NCI-H748 treated with DMSO at 0.1 percent for 48 hours (cell line): ENCODE results near the gene PARL.
A peak's percentile ranks its signal among the peaks of the same experiment; 100 is the strongest.

Experiments
- DNase-seq: peaks from one replicate; lab custom pipeline; 2025; lab: John Stamatoyannopoulos, UW

The PARL gene, protein sequence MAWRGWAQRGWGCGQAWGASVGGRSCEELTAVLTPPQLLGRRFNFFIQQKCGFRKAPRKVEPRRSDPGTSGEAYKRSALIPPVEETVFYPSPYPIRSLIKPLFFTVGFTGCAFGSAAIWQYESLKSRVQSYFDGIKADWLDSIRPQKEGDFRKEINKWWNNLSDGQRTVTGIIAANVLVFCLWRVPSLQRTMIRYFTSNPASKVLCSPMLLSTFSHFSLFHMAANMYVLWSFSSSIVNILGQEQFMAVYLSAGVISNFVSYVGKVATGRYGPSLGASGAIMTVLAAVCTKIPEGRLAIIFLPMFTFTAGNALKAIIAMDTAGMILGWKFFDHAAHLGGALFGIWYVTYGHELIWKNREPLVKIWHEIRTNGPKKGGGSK

DNA sequence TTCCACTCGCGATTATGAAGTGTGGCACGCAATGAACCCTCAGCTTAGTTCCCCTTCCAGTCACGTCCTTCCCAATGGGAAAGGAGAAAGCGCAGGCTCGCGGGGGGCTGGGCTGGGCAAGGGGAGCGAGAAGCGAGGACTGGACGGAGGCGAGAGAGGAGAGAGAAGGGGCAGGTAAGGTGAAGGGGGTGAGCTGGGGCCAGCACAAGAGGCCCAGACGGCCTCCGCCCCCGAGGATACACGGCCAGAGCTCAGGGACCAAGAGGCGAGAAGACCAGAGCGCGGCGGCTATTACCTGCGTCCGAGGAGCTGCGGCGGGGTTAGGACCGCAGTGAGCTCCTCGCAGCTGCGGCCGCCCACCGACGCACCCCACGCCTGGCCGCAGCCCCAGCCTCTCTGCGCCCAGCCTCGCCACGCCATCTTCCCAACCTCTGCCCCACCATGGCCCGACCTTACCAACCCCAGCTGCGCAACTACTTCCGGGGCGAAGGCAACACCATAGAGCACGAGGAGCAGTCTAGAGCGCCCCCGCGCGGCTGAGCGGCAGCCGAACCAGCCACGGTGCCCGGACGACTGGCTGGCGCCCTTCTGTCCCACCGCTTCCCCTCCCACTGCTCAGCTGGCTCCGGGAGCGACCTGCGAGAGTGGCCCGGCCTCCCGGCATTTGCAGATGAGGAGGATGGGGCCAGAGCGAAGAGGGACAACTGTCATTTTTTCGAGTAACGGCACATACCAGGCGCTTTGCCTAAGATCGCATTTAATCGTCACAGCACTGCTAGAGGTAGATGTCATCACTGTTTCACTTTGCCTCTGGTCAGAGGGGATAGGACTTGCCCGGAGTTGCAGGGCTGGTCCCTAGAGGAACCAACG is at the start of gene PARL:
Gene PARL (minus strand): TSS at position 454 of the 870 bp plus-strand sequence. CDS start 34 bp downstream, at position 420.
- DNase-seq, result peak; percentile 73

DNA sequence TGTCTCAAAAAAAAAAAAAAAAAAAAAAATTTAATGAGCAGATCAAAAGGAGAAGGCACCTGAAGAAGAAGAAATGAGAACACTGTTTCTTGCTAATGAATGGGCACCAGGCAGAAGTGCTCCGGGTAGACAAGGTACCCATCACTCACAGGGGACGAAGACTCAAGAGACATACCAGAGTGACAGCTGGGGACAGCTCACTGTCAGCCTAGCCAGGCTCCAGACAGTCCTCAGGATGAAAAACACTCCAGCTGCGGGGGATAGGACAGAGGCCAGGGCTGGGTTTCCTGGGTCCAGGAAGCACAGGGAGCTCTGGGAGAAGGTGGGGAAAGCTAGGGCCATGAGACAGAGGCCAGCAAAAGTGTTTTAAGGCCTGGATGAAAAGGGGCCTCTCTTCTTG is 48.5 kb upstream of the PARL start:
- no peak for DNase-seq

DNA sequence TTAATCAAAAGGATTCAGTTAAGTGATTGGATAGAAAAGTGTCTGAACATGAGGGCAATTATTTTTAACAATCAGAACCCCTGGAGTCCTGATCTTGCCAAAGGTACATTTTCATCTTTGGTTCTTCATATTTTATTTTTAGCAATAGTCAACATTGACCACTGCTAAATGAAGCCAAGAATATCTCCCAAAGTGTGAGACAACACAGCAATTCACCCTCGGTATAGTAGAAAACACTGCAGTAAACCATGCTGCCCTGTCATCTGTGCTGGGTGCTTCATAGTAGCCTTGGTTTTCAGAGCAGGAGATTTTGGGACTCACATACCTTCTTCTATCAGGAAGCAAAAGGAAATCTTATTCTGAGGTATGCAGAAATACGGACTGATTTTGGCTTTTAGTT is 47.2 kb upstream of the PARL start:
- DNase-seq, result no peak

DNA sequence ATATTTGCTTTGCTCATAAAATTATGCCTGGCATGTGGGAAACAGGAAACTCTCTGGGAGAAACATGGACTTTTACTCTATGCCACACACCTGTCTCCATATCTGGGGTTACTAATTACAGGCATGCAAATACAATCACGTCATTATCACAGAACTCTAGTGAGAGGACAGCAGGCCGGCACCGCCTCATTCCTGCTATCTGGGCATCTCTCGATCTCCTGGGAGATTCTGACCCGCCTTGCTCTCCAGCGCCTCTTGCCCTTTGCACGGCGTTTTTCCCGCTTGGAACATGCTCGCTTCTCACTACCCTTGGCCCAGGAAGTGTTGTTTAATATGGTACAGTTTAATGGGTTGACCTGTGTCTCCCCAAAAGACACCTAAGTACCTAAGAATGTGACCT is 45.4 kb upstream of the PARL start:
- DNase-seq, result no peak

DNA sequence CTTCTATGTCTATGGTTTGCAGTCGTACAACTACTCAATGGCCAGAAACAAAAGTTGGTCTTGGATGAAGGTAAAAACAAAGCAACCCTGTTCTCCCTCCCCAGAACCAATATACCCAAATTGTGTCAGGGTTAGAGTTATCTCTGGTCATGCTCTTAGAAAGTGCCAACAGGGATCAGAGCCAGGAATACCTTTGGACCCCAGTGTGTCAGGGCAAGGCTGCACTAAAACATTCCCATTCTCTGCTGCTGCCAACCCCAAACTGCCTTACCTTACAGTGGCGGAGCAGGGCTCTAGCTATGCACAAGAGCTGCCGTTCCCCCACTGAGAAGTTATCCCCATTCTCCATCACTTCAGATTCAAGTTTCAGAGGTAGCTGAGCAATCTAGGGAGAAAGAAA is 42.4 kb upstream of the PARL start:
- no peak for DNase-seq

DNA sequence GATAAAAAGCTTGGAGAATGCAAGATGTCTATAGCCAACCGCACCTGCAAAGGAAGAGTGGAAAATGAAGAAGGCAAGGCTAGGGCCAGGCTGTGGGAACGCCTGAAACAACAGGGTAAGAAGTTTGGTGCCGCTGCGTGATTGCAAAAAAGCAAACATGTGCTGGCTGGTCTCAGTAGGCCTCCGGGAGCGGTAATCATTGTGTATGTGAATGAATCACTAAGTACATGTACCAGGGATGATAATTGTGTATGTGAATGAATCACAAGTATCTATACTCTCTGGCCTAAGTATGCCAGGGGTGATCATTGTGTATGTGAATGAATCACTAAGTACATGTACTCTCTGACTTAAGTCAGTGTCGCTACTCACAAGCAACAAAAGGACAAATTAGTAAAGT is 40.3 kb upstream of the PARL start:
- no peak for DNase-seq

DNA sequence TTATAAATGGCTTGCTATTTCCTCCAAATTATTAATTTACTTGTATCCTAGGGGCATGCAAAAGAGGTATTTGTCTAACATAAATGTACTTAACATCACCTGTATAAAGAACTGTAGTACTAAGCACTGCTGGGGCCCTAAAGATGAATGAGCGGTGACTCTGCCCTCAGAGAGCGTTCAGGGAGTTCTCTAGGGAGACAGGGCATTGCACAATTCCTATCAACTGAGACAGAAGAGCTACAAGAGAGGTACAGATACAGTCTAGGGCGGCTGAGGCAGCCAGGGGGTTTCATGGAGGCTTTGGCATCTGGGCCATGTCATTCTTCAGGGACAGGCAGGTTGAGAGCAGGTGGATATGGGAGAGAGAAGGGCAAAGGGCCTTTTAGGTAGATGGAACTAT is 39.9 kb upstream of the PARL start:
- no peak for DNase-seq

DNA sequence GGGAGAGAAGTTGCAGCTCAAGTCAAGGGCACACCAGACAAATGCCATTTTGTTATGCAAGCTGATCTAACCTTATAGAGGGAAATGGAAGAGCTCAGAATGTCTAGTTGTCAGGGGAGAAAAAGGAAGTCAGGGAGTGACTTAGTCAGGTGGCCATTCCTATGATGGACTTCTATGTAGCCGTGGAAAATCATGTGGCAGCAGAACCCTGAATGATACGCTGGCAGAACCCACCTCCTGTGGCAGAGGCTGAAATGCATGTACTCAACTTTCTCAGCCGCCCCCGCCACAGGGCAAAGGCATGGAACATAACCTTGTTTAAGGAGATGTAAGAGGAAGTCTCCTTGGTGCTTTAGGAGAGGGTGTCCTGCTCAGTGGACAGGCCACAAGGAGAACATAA is 37.7 kb upstream of the PARL start:
- no peak for DNase-seq

DNA sequence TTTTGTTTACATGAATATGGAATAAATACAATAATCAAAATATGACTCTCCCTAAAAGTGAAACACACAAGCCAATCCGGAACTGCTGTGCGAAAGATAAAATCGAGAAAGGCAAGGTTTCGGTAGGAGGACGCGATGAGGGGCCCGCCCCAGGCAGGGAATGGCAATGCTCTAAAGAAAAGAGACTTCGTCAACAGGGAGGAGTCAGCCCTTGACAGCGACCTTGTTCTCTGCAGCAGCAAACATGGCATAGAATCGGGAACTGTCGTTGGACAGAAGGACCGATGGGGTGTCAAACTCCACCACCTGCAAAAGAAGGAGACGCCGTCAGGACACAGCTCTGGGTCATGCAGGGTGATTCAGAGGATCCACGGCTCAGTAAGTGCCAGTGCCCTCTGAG is 36.4 kb upstream of the PARL start:
- no peak for DNase-seq

DNA sequence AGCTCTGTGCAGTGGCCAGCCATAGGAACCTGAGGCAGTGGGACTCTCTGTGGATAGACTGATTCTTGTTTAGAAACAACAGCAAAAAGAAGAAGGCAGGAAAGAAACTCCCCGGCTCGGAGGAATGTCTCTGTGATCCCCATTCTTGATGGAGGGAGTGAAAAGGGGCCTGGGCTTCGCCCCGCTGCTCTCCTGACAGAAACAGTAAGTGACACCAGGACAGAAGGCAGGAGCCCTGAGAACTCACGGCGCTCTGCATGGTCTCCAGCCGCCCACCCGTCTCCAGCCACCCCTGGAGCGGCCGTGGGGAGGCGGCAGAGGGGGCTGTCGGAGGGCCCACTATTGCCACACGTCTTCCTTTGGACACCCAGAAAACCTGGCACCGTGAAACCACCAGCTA is 35.7 kb upstream of the PARL start:
- no peak for DNase-seq

DNA sequence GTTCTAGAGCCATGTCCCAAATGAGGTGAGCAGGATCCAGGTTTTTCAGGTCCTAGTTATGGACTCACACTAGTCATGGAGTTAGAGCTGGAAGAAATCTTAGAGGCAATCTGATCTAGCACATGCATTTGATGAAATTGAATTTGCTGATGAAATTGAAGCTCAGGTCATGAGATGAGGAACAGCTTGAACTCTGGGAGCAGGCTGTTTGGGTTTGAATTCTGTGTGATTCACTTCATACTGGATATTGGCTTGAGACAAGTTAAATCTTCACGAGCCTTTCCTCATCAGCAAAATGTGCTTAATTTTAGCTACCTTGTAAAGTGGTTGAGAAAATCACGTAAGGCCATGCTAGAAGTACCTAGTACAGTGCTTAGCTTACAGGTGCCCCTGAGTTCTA is 33.5 kb upstream of the PARL start:
- DNase-seq, result no peak

DNA sequence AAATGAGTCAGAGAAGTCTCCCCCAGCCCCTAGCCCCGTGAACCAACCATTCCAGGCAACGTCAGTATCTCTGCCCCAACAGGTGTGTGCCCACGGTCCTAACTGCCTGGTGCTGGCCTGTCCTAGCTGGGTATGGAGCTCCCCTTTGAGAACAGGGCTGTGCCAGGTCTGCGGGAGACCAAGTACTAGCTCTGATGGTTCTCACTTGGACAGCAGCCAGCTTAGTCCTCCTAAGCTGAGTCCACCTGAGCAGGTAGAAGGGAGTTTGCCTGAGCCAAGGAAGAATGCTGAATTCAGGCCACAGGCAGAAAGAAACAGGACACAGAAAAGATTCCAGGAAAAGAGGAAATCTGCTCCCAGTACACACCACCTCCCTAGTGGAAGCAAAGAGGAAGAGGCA is 33.1 kb upstream of the PARL start:
- no peak for DNase-seq

DNA sequence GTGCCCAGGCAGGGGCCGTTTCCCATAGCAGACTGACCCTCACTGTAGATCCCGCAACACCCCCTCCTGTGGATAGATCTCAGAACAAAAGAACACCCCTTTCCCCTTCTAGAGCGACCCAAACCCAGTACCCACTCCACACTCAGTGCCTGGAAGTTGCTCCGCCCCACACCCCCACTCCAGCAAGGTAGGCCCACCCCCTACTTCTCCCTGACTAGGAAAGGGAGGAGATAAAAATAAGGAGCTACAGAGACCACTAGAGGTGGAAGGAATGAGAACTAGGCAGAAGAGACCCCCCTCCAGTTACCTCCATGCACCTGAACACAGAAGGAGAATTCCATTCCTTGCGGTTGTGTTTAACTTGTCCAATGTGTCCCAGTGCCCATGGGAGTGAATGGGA is 30.2 kb upstream of the PARL start:
- no peak for DNase-seq

DNA sequence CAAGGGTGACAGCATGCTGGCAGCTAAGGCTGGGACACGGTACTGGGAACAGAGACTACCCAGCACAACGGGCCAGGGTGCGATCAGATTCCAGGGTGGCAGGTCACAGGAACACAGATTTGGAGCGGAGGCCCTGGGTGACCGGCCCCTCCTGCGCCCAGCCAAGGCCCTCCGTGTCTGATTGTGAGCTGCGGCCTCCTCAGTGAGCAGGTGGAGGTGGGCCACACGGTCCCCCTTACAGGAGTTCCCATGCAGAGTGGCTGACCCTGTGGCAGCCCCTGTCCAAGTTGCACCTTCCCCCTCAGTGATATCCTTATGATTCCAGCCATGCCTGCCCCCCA is 28.9 kb upstream of the PARL start:
- DNase-seq, result no peak

DNA sequence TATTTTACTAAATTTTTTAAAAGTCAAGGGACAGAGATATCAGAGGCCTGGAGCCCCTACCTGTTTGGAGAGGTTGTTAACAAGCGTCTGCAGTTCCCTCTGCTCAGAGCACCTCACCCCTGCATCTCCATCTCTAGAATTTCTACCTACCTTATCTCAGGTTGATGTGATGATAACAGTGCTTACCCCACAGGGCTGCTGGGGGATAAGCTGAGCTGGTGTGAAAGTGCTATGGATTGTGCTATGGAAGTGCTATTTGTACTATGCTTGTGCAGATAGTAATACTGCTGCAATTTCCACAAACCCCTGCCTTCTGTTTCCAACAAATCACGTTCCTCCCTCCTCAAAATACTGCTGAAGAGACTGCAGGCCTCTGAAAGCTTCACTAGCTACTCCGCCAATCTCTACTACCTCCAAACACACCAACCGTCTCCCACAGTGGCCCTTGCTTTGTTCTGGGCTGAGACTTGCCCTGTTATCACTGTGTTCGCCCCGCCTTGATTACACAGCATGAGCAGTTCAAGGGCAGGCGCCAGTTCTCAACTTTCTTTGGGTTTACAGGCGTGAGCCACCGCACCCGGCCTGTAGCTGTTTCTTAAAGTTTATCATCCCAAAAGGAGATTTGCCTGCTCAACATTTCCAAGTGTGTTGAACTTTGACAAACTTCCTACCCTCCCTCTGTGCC is 28.4 kb upstream of the PARL start:
- no peak for DNase-seq

DNA sequence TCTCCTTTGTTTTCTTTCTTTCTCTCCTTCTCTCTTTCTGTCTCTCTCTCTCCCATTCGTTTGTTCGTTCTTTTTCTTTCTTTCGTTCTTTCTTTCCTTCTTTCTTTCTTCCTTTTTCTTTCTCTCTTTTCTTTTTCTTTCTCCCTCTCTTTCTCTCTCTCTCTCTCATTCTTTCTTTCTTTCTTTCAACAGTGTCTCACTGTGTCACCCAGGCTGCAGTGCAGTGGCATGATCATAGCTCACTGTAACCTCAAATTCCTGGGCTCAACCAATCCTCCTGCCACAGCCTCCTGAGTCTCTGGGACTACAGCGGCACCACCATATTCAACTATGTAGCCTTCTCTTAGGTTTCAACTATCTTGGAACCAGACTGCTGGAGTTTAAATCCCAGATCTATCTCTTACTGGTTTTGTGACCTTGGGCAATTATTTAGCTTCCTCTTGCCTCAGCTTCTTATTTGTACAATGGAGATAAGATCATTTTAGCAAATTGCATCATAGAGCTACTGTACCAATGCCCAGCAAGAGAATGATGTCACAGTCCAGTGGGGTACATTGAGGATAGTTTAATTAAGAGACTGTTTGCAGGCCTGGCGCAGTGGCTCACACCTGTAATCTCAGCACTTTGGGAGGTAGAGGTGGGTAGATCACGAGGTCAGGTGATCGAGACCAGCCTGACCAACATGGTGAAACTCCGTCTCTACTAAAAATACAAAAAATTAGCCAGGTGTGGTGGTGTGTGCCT is 27.3 kb upstream of the PARL start:
- DNase-seq, result no peak

DNA sequence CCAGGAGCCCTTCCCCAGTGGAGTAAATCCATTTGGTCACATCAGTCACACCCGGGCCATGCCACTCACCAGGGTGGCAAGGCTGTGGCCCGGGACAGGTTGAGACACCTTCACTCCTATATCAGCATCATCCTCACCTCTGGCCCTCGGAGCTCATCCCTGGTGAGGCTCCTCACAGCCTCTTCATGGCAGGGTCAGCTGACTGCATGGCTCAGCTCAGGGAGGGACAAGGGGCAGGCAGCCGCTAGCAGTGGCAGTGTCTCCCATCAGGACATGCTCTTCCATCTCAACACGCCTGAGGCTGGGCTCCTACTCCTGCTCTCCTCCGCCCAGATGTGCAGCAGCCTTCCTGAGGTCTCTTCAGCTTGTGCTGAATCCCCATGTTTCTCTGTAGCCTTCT is 26.4 kb upstream of the PARL start:
- DNase-seq, result no peak

DNA sequence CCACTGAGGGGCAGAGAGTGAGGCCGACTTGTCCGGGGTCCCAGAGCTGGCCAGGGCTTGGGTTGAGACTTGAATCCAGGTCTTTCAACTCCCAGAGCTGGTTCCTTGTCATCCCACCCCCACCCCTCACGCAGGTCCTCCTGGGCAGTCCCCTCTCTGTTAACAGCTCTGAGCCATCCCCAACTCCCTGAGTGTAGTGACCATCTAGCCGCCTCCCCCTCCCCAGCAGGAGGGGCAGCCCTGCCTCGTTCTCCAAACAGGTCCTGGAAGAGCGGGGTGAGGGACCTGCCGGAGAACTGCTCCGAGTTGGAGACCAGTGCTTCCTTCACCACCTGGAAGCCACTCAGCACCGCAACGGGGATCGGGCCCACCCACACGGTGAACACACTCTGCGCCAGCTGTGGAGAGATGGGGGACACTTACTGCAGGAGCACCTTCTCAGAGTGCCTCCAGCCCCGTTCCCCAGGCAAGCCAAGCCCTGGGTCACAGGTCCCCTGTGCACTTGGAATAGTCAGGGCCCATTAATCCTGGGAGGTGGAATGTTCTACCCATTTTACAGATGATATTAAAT is 24.4 kb upstream of the PARL start:
- DNase-seq, result no peak

DNA sequence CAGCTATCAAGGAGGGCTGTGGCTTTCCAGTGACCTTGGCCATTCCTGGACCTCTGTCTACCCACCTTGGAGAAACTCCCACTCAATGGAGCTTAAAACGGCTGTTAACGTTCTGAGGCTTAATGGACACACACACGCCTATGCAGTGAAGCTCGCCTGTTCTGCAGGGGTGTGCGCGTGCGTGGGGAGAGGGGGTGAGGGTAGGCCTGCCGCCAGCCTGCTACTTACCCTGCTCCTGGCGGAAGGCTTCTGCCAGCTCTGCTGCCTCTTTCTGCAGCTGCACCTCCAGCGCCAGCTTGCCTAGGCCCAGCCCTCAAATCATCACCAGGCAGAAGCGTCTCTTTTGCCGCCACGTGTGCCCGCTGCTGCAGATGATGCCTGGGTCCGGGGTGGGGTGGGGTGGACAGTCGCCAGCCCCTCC is 23.2 kb upstream of the PARL start:
- no peak for DNase-seq

DNA sequence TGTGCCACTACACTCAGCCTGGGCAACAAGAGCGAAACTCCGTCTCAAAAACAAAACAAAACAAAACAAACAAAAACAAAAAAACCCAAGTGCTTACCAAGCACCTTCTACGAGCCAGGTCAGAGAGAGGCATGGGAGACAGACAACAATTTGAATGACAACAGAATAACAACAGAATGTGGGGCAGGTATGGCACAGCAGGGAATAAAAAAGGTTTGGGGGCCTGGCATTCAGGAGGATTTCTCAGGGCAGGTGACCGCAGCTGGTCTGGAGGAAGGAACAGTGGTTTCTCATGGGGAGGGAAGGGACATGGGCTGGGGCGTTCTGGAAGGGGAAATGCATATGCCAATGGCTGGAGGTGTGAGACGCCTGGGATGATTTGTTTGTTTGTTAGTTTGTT is 22.5 kb upstream of the PARL start:
- no peak for DNase-seq

DNA sequence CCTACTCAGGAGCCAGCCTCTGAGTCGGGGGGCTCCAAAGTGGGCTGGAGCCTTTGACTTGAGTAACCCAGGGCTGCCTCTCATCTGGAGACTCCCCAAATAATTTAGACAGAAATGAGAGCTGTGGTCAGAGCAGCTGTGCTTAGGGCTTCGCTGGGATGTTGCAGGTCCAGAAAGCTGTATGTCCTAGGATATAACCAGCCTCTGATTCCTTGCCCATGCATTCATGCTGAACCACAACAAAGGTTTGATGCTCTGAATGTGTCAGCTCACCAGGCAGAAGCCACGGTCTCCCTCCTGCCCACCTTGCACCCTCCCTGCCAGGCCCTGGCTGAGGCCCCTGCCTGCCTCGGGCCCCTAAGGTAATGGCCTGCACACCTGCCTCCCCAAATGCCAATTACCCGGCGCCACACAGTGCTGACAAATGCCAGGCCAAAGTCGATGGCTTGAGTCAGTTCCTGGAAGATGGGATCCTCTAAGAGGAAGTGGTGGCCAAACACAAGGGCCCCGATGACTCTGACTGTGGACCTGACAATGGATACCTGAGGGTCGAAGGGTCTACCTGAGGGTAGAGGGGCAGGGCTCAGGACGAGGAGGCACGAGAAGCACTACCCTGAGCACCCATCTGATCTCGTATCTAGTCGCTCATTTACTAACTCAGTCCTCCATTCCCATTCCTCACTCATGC is 21.7 kb upstream of the PARL start:
- DNase-seq, result no peak
